Pulmonary artery endothelial cell (primary cell): ENCODE results near the gene RNF115. TPM values are rescaled to one million over a fixed set of nuclear protein-coding genes. Genes with fewer than 3 reads are reported as not detected.
"Not testable (repeated sequence)": the region's sequence is repeated elsewhere in the genome, so short reads cannot be mapped to it uniquely, and the experiment has no call there.

ENCODE experiments used
- DNase-seq: peaks from one replicate; pipeline ENCODE4 v3.0.0-alpha.2; 2011; ENCODE audit warnings: low read depth, low spot score
- total RNA-seq: library from RNA; depleted of rRNA; stranded (reverse); fragments of >200 nt; gene quantifications from 2 replicates; pipeline ENCODE4 v1.2.3, GENCODE V29; 2014

The RNF115 gene
- total RNA-seq, 1 donor from 2014 or later: 17.9 TPM

- no peak for DNase-seq
These were observed 4.1 kb upstream of the RNF115 start for GRCh38 chr1:145827966-145828365.

GRCh38 chr1:145826030-145826429, 2.1 kb upstream of the RNF115 start:
- no peak for DNase-seq

GRCh38 chr1:145824499-145824842, 576 bp upstream of the RNF115 start:
- no peak for DNase-seq

GRCh38 chr1:145822779-145823331, 1.0 kb downstream of the RNF115 start:
- not testable (repeated sequence) for DNase-seq

- not testable (repeated sequence) for DNase-seq
These were observed 5.8 kb downstream of the RNF115 start for GRCh38 chr1:145818095-145818494.

- DNase-seq: not testable (repeated sequence)
These were observed 10.7 kb downstream of the RNF115 start for GRCh38 chr1:145812977-145813810.

- DNase-seq: no peak
These were observed 17.1 kb downstream of the RNF115 start for GRCh38 chr1:145806844-145807243.

- no peak for DNase-seq
These were observed 17.5 kb downstream of the RNF115 start for GRCh38 chr1:145806408-145806807.

- no peak for DNase-seq
These were observed 18.8 kb downstream of the RNF115 start for GRCh38 chr1:145805057-145805456.

GRCh38 chr1:145804235-145805045, 19.5 kb downstream of the RNF115 start:
- DNase-seq: no peak

GRCh38 chr1:145799806-145800205, 24.1 kb downstream of the RNF115 start:
- no peak for DNase-seq

GRCh38 chr1:145796753-145797152, 27.1 kb downstream of the RNF115 start:
- no peak for DNase-seq

- DNase-seq: no peak
These were observed 28.5 kb downstream of the RNF115 start for GRCh38 chr1:145795257-145795881.

GRCh38 chr1:145792484-145792883, 31.4 kb downstream of the RNF115 start:
- no peak for DNase-seq

GRCh38 chr1:145791860-145792259, 32.0 kb downstream of the RNF115 start:
- DNase-seq: not testable (repeated sequence)

- DNase-seq: no peak
These were observed 35.3 kb downstream of the RNF115 start for GRCh38 chr1:145788580-145788979.

- DNase-seq: no peak
These were observed 37.6 kb downstream of the RNF115 start for GRCh38 chr1:145786271-145786670.

- DNase-seq: peak; percentile 4
These were observed 38.3 kb downstream of the RNF115 start for GRCh38 chr1:145785547-145785946.

GRCh38 chr1:145784409-145784808, 39.5 kb downstream of the RNF115 start:
- DNase-seq: no peak

GRCh38 chr1:145782272-145783099, 41.4 kb downstream of the RNF115 start:
- DNase-seq: peak; percentile 81

- no peak for DNase-seq
These were observed 45.8 kb downstream of the RNF115 start for GRCh38 chr1:145778146-145778540.
